Measurements from ENCODE around the gene PPA2.

Gene PPA2

GRCh38 chr4:105389167-105389566, 84.7 kb downstream of the PPA2 start:
- no peak for DNase-seq (ENCODE audit: low read depth in 2 of 2)

- DNase-seq (ENCODE audit: low read depth in 2 of 2) = no peak
Measured at GRCh38 chr4:105387466-105387865, 86.4 kb downstream of the PPA2 start.

GRCh38 chr4:105386012-105386411, 87.8 kb downstream of the PPA2 start:
- DNase-seq (ENCODE audit: low read depth in 2 of 2) = no peak

GRCh38 chr4:105374071-105374470, 99.8 kb downstream of the PPA2 start:
- no peak for DNase-seq (ENCODE audit: low read depth in 2 of 2)

GRCh38 chr4:105373324-105373723, 100.5 kb downstream of the PPA2 start:
- no peak for DNase-seq (ENCODE audit: low read depth in 2 of 2)

GRCh38 chr4:105369988-105370387, 103.9 kb downstream of the PPA2 start:
- no peak for DNase-seq (ENCODE audit: low read depth in 2 of 2)

- DNase-seq (ENCODE audit: low read depth in 2 of 2) = no peak
Measured at GRCh38 chr4:105361053-105361452, 112.8 kb downstream of the PPA2 start.

GRCh38 chr4:105357258-105357980, 116.4 kb downstream of the PPA2 start:
- no peak for DNase-seq (ENCODE audit: low read depth in 2 of 2)

- no peak for DNase-seq (ENCODE audit: low read depth in 2 of 2)
Measured at GRCh38 chr4:105356194-105356593, 117.7 kb downstream of the PPA2 start.

- no peak for DNase-seq (ENCODE audit: low read depth in 2 of 2)
Measured at GRCh38 chr4:105352826-105353225, 121.0 kb downstream of the PPA2 start.

- no peak for DNase-seq (ENCODE audit: low read depth in 2 of 2)
Measured at GRCh38 chr4:105351861-105352260, 122.0 kb downstream of the PPA2 start.

GRCh38 chr4:105350859-105351490, 122.9 kb downstream of the PPA2 start:
- DNase-seq (ENCODE audit: low read depth in 2 of 2) = no peak

- DNase-seq (ENCODE audit: low read depth in 2 of 2) = no peak
Measured at GRCh38 chr4:105348719-105349118, 125.1 kb downstream of the PPA2 start.

- no peak for DNase-seq (ENCODE audit: low read depth in 2 of 2)
Measured at GRCh38 chr4:105346869-105347268, 127.0 kb downstream of the PPA2 start.

GRCh38 chr4:105345838-105346237, 128.0 kb downstream of the PPA2 start:
- no peak for DNase-seq (ENCODE audit: low read depth in 2 of 2)

- DNase-seq (ENCODE audit: low read depth in 2 of 2) = no peak
Measured at GRCh38 chr4:105345358-105345757, 128.5 kb downstream of the PPA2 start.

- DNase-seq (ENCODE audit: low read depth in 2 of 2) = no peak
Measured at GRCh38 chr4:105344141-105344540, 129.7 kb downstream of the PPA2 start.

- no peak for DNase-seq (ENCODE audit: low read depth in 2 of 2)
Measured at GRCh38 chr4:105343146-105343931, 130.5 kb downstream of the PPA2 start.

GRCh38 chr4:105329081-105329480, 144.8 kb downstream of the PPA2 start:
- no peak for DNase-seq (ENCODE audit: low read depth in 2 of 2)

GRCh38 chr4:105327956-105328355, 145.9 kb downstream of the PPA2 start:
- no peak for DNase-seq (ENCODE audit: low read depth in 2 of 2)

GRCh38 chr4:105327222-105327621, 146.6 kb downstream of the PPA2 start:
- no peak for DNase-seq (ENCODE audit: low read depth in 2 of 2)

Measured in stimulated activated CD4-positive, alpha-beta T cell treated with anti-CD3 and anti-CD28 coated beads, Interleukin-1b, Interleukin-23, amount 100 ng/mL, for 1 hour (primary cell).